Fibroblast of lung (primary cell): ENCODE results near the gene JARID2.

Experiments used
- CTCF ChIP-seq, 2 donors: IDR thresholded peaks in 1 of 2; conservative IDR thresholded peaks in 1 of 2; 1 replicate in 1 of 2; 2 replicates in 1 of 2; pipeline ENCODE4 v1.5.1; 2011 to 2012; ENCODE audit warnings: low read length in 2 of 2, control low read depth in 1 of 2, inconsistent platforms in 1 of 2, low read depth in 1 of 2, mild to moderate bottlenecking in 1 of 2
- EZH2 ChIP-seq: IDR thresholded peaks from 2 replicates; pipeline ENCODE4 v1.5.1; 2012; ENCODE audit warnings: low read length, control low read depth, mild to moderate bottlenecking; ENCODE audit errors: missing control alignments

GRCh38 chr6:15504040-15504495, 258.2 kb downstream of the JARID2 start:
- TF ChIP-seq EZH2 = no peak
- TF ChIP-seq CTCF (conservative IDR thresholded peaks at IDR 0.05 in 1 of 2, IDR thresholded peaks at IDR 0.05 in 1 of 2; ENCODE audit: low read depth in 1 of 2, low read length in 2 of 2) = peak in 1 of 2 donors; percentile 23
